NCI-H526 (cell line): ENCODE measurements around the gene ATP8A2.

Experiments used
- DNase-seq, 2 experiments: peaks; one replicate each; lab custom pipeline; 2025; lab: John Stamatoyannopoulos, UW

Gene ATP8A2

GRCh38 chr13:25848812-25849745, 477.3 kb downstream of the ATP8A2 start:
- DNase-seq, result no peak

GRCh38 chr13:25857830-25858229, 486.1 kb downstream of the ATP8A2 start:
- DNase-seq, result peak in 1 of 2 experiments; percentile 14

- no peak for DNase-seq
Measured at GRCh38 chr13:25859528-25859927, 487.8 kb downstream of the ATP8A2 start.

- no peak for DNase-seq
Measured at GRCh38 chr13:25860265-25860664, 488.5 kb downstream of the ATP8A2 start.

- peak; percentile 50 to 71 for DNase-seq
Measured at GRCh38 chr13:25860862-25861261, 489.1 kb downstream of the ATP8A2 start.

- no peak for DNase-seq
Measured at GRCh38 chr13:25862156-25862555, 490.4 kb downstream of the ATP8A2 start.

- DNase-seq, result no peak
Measured at GRCh38 chr13:25864116-25864515, 492.3 kb downstream of the ATP8A2 start.

GRCh38 chr13:25864936-25865335, 493.2 kb downstream of the ATP8A2 start:
- no peak for DNase-seq

- DNase-seq, result no peak
Measured at GRCh38 chr13:25865391-25865790, 493.6 kb downstream of the ATP8A2 start.

GRCh38 chr13:25867038-25867437, 495.3 kb downstream of the ATP8A2 start:
- peak; percentile 26 to 60 for DNase-seq

- no peak for DNase-seq
Measured at GRCh38 chr13:25868490-25868889, 496.7 kb downstream of the ATP8A2 start.

GRCh38 chr13:25869941-25870340, 498.2 kb downstream of the ATP8A2 start:
- no peak for DNase-seq

GRCh38 chr13:25871389-25872125, 499.8 kb downstream of the ATP8A2 start:
- DNase-seq, result no peak

GRCh38 chr13:25872481-25873241, 500.9 kb downstream of the ATP8A2 start:
- DNase-seq, result no peak

GRCh38 chr13:25873242-25873612, 501.5 kb downstream of the ATP8A2 start:
- DNase-seq, result no peak

GRCh38 chr13:25874064-25874737, 502.4 kb downstream of the ATP8A2 start:
- DNase-seq, result no peak

GRCh38 chr13:25874907-25875306, 503.1 kb downstream of the ATP8A2 start:
- DNase-seq, result peak; percentile 37 to 66

GRCh38 chr13:25876247-25876646, 504.5 kb downstream of the ATP8A2 start:
- DNase-seq, result no peak

GRCh38 chr13:25879466-25879865, 507.7 kb downstream of the ATP8A2 start:
- no peak for DNase-seq

- DNase-seq, result no peak
Measured at GRCh38 chr13:25881136-25881926, 509.6 kb downstream of the ATP8A2 start.

- DNase-seq, result peak; percentile 72 to 80
Measured at GRCh38 chr13:25881971-25882451, 510.2 kb downstream of the ATP8A2 start.
